Measurements from ENCODE around the gene MED29. TPM values are rescaled to one million over a fixed set of nuclear protein-coding genes. Genes with fewer than 3 reads are reported as not detected.

The MED29 gene
- total and polyA plus RNA-seq, 2 experiments from 2014 or later: 26.1 to 62.0 TPM

DNA sequence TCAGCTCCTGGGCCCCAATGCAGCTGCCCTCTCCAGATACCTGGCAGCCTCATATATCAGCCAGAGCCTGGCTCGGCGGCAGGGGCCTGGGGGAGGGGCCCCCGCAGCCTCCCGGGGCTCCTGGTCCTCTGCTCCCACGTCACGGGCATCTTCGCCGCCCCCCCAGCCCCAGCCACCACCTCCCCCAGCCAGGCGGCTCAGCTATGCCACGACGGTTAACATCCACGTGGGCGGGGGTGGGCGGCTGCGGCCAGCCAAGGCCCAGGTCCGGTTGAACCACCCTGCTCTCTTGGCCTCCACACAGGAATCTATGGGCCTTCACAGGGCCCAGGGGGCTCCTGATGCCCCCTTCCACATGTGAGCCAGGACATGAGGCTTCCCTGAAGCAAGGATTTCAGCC is 33.8 kb downstream of the MED29 start:
- Histone ChIP-seq H4K20me1 (replicated peaks; ENCODE audit: insufficient read depth) (no peaks in the 10 kb centered on the region; the same call in 1 of the 2 replicates), H3K27ac (ENCODE audit: low read depth) (no peak overlapping the region), H2AFZ (no peak overlapping the region), H3K79me2 (replicated peaks; ENCODE audit: insufficient read depth) (no peaks in the 10 kb centered on the region), H3K27me3 (ENCODE audit: insufficient read depth) (no peaks in the 10 kb centered on the region), H3K4me3 (no peak overlapping the region), H3K4me1 (ENCODE audit: insufficient read depth) (peaks cover 19% of the 10 kb centered on the region), H3K36me3 (ENCODE audit: insufficient read depth) (no peaks in the 10 kb centered on the region), H3K9me2 (ENCODE audit: insufficient read depth) (no peaks in the 10 kb centered on the region), H3F3A (replicated peaks; ENCODE audit: low read depth) (peaks cover 15% of the 10 kb centered on the region), H3K4me2 (no peak overlapping the region)
- TF ChIP-seq NANOG (IDR thresholded peaks at IDR 0.05; ENCODE audit: borderline replicate concordance): no peak
- TF ChIP-seq, protein P1, sequence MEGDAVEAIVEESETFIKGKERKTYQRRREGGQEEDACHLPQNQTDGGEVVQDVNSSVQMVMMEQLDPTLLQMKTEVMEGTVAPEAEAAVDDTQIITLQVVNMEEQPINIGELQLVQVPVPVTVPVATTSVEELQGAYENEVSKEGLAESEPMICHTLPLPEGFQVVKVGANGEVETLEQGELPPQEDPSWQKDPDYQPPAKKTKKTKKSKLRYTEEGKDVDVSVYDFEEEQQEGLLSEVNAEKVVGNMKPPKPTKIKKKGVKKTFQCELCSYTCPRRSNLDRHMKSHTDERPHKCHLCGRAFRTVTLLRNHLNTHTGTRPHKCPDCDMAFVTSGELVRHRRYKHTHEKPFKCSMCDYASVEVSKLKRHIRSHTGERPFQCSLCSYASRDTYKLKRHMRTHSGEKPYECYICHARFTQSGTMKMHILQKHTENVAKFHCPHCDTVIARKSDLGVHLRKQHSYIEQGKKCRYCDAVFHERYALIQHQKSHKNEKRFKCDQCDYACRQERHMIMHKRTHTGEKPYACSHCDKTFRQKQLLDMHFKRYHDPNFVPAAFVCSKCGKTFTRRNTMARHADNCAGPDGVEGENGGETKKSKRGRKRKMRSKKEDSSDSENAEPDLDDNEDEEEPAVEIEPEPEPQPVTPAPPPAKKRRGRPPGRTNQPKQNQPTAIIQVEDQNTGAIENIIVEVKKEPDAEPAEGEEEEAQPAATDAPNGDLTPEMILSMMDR (conservative IDR thresholded peaks at IDR 0.05; ENCODE audit: low read depth in 2 of 2): no peak
- no peak for TF ChIP-seq POLR2AphosphoS5 (IDR thresholded peaks at IDR 0.05; ENCODE audit: low read depth)
- no peak for TF ChIP-seq JUNB (IDR thresholded peaks at IDR 0.05; ENCODE audit: unreplicated experiment)
- no peak for TF ChIP-seq REST (IDR thresholded peaks at IDR 0.05; ENCODE audit: unreplicated experiment)
- TF ChIP-seq EZH2phosphoT487 (IDR thresholded peaks at IDR 0.05; ENCODE audit: unreplicated experiment): no peak
- TF ChIP-seq, protein P2, sequence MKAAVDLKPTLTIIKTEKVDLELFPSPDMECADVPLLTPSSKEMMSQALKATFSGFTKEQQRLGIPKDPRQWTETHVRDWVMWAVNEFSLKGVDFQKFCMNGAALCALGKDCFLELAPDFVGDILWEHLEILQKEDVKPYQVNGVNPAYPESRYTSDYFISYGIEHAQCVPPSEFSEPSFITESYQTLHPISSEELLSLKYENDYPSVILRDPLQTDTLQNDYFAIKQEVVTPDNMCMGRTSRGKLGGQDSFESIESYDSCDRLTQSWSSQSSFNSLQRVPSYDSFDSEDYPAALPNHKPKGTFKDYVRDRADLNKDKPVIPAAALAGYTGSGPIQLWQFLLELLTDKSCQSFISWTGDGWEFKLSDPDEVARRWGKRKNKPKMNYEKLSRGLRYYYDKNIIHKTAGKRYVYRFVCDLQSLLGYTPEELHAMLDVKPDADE (IDR thresholded peaks at IDR 0.05): no peak
- Mint-ChIP-seq H3K27ac (no peak overlapping the region), H3K9me3 (no peaks in the 10 kb centered on the region; the same call in 2 of the 3 replicates), H3K4me3 (no peak overlapping the region), H3K27me3 (ENCODE audit: insufficient read depth, low read depth, poor library complexity) (peaks cover 24% of the 10 kb centered on the region), H3K4me1 (peaks cover 23% of the 10 kb centered on the region), H3K36me3 (ENCODE audit: low read depth) (peaks cover 51% of the 10 kb centered on the region)
- ATAC-seq (no peak), DNase-seq (ENCODE audit: low spot score) (no peak)

DNA sequence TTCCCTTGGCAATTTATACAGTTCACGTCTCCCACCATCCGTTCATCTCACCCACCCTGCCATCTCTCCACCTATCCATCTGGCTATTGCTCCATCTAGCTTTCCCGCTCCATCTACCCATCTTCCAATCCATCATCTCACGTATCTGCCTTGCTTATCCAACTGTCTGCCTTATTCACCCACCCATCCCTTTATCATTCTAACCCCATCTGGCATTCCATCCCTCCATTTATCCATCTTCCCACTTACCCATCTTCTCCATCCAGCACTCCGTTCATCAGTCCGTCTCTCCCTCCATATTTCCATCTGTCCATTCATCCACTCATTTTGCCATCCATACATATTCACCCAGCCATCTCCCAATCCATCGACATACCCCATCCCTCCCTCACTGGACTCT is 34.6 kb downstream of the MED29 start:
- no peak overlapping the region; the same call in 2 of the 3 replicates for H3K4me3 Mint-ChIP-seq
- TF ChIP-seq EZH2phosphoT487 (IDR thresholded peaks at IDR 0.05; ENCODE audit: unreplicated experiment) (no peak), EZH2 (IDR thresholded peaks at IDR 0.05; ENCODE audit: low read depth, unreplicated experiment) (no peak), ZNF331 (CRISPR knock-in tag; IDR thresholded peaks at IDR 0.05; ENCODE audit: low read depth) (no peak), NANOG (IDR thresholded peaks at IDR 0.05; ENCODE audit: borderline replicate concordance) (no peak), CREB1 (CRISPR knock-in tag; IDR thresholded peaks at IDR 0.05; ENCODE audit: low read depth) (no peak), REST (IDR thresholded peaks at IDR 0.05; ENCODE audit: unreplicated experiment) (no peak), STAT1 (IDR thresholded peaks at IDR 0.05; ENCODE audit: unreplicated experiment) (no peak), JUNB (IDR thresholded peaks at IDR 0.05; ENCODE audit: unreplicated experiment) (no peak)
- TF ChIP-seq, protein P2 (IDR thresholded peaks at IDR 0.05): no peak

More for the DNA sequence above, 34.6 kb downstream of the MED29 start:
- Mint-ChIP-seq H3K36me3 (ENCODE audit: low read depth) (peaks cover 49% of the 10 kb centered on the region), H3K9me3 (no peaks in the 10 kb centered on the region; the same call in 2 of the 3 replicates), H3K27me3 (ENCODE audit: insufficient read depth, low read depth, poor library complexity) (peaks cover 29% of the 10 kb centered on the region), H3K4me1 (peaks cover 28% of the 10 kb centered on the region), H3K27ac (no peak overlapping the region)
- no peak for ATAC-seq
- H3K36me3 ChIP-seq (ENCODE audit: insufficient read depth): no peaks in the 10 kb centered on the region
- no peaks in the 10 kb centered on the region for H3K27me3 ChIP-seq (ENCODE audit: insufficient read depth)
- H2AFZ ChIP-seq: no peak overlapping the region
- H3K4me1 ChIP-seq (ENCODE audit: insufficient read depth): peaks cover 23% of the 10 kb centered on the region
- H3K79me2 ChIP-seq (replicated peaks; ENCODE audit: insufficient read depth): no peaks in the 10 kb centered on the region
- H3K27ac ChIP-seq (ENCODE audit: low read depth): no peak overlapping the region
- no peaks in the 10 kb centered on the region; the same call in 1 of the 2 replicates for H4K20me1 ChIP-seq (replicated peaks; ENCODE audit: insufficient read depth)
- no peak for DNase-seq (ENCODE audit: low spot score)
- no peak overlapping the region for H3K4me2 ChIP-seq
- peaks cover 15% of the 10 kb centered on the region for H3F3A ChIP-seq (replicated peaks; ENCODE audit: low read depth)
- no peaks in the 10 kb centered on the region for H3K9me2 ChIP-seq (ENCODE audit: insufficient read depth)
- no peak overlapping the region for H3K4me3 ChIP-seq
